GM23338 (cell line): ENCODE data around the gene SLC25A13. TPM values are rescaled to one million over a fixed set of nuclear protein-coding genes. Genes with fewer than 3 reads are reported as not detected.

Experiments used
- ATAC-seq: fragments of 200-7000 bp; cut with Tn5 transposase; 3 replicates; pipeline ENCODE4 v1.9.1; 2020
- DNase-seq: peaks from one replicate; pipeline ENCODE4 v3.0.0-alpha.2; 2015; ENCODE audit warnings: low spot score
- H2AFZ ChIP-seq: fragments of 200-600 bp; sonication (generic); 2 replicates; pipeline ENCODE4 v1.8.0; 2016; ENCODE audit warnings: antibody characterized with exemption, mild to moderate bottlenecking, moderate library complexity
- H3F3A ChIP-seq: fragments of 200-600 bp; sonication (generic); replicated peaks from 2 replicates; pipeline ENCODE4 v1.8.0; 2017; ENCODE audit warnings: antibody characterized with exemption, mixed run types, low read depth
- H3K27ac ChIP-seq: fragments of 200-600 bp; sonication (generic); 2 replicates; pipeline ENCODE4 v1.6.1; 2016; ENCODE audit warnings: low read depth
- H3K27me3 ChIP-seq: fragments of 200-600 bp; sonication (generic); 2 replicates; pipeline ENCODE4 v1.8.0; 2016; ENCODE audit warnings: mild to moderate bottlenecking, mixed run types, moderate library complexity; ENCODE audit not compliant: insufficient read depth
- H3K36me3 ChIP-seq: fragments of 200-600 bp; sonication (generic); 2 replicates; pipeline ENCODE4 v1.8.0; 2016; ENCODE audit warnings: mild to moderate bottlenecking; ENCODE audit not compliant: insufficient read depth
- H3K4me1 ChIP-seq: fragments of 200-600 bp; sonication (generic); 2 replicates; pipeline ENCODE4 v1.8.0; 2016; ENCODE audit warnings: mild to moderate bottlenecking, moderate library complexity; ENCODE audit not compliant: insufficient read depth
- H3K4me2 ChIP-seq: fragments of 200-600 bp; sonication (generic); 2 replicates; pipeline ENCODE4 v1.7.1; 2017; ENCODE audit warnings: mixed run types
- H3K4me3 ChIP-seq: fragments of 200-600 bp; sonication (generic); 2 replicates; pipeline ENCODE4 v1.6.1; 2016; ENCODE audit warnings: mixed run types
- H3K79me2 ChIP-seq: fragments of 200-600 bp; sonication (generic); replicated peaks from 2 replicates; pipeline ENCODE4 v1.8.0; 2017; ENCODE audit warnings: mild to moderate bottlenecking; ENCODE audit not compliant: insufficient read depth
- H3K9me2 ChIP-seq: fragments of 200-600 bp; sonication (generic); 2 replicates; pipeline ENCODE4 v1.8.0; 2017; ENCODE audit not compliant: insufficient read depth
- H4K20me1 ChIP-seq: fragments of 200-600 bp; sonication (generic); replicated peaks from 2 replicates; pipeline ENCODE4 v1.8.0; 2017; ENCODE audit warnings: mild to moderate bottlenecking; ENCODE audit not compliant: insufficient read depth
- H3K27ac Mint-ChIP-seq: 2 replicates; pipeline ENCODE4 v1.8.0; 2020; ENCODE audit warnings: inconsistent platforms, mild to moderate bottlenecking, moderate library complexity, mixed read lengths
- H3K27me3 Mint-ChIP-seq: 3 replicates; pipeline ENCODE4 v1.8.0; 2022; ENCODE audit warnings: low read depth, mild to moderate bottlenecking, moderate library complexity, mixed read lengths, inconsistent platforms; ENCODE audit not compliant: insufficient read depth, poor library complexity
- H3K36me3 Mint-ChIP-seq: 3 replicates; pipeline ENCODE4 v1.8.0; 2021; ENCODE audit warnings: low read depth, mild to moderate bottlenecking, inconsistent platforms, moderate library complexity, mixed read lengths
- H3K4me1 Mint-ChIP-seq: 3 replicates; pipeline ENCODE4 v1.8.0; 2020; ENCODE audit warnings: mild to moderate bottlenecking, inconsistent platforms, mixed read lengths
- H3K4me3 Mint-ChIP-seq: 3 replicates; pipeline ENCODE4 v1.8.0; 2021; ENCODE audit warnings: moderate library complexity, mild to moderate bottlenecking, inconsistent platforms, mixed read lengths
- H3K9me3 Mint-ChIP-seq: 3 replicates; pipeline ENCODE4 v1.8.0; 2020; ENCODE audit warnings: moderate library complexity, mild to moderate bottlenecking, inconsistent platforms, mixed read lengths
- CREB1 ChIP-seq: fragments of 250-450 bp; sonication (Bioruptor Pico); IDR thresholded peaks from 2 replicates; pipeline ENCODE4 v1.5.0; 2020; ENCODE audit warnings: low read depth, mild to moderate bottlenecking, moderate library complexity
- EZH2 ChIP-seq: fragments of 200-600 bp; sonication (generic); IDR thresholded peaks from one replicate; pipeline ENCODE4 v1.8.0; 2017; ENCODE audit warnings: antibody characterized with exemption, mild to moderate bottlenecking, low read depth; ENCODE audit not compliant: unreplicated experiment
- JUNB ChIP-seq: IDR thresholded peaks from one replicate; pipeline ENCODE4 v1.6.1; 2016; ENCODE audit warnings: antibody characterized with exemption; ENCODE audit not compliant: unreplicated experiment
- NANOG ChIP-seq: IDR thresholded peaks from 2 replicates; pipeline ENCODE4 v1.6.1; 2016; ENCODE audit warnings: antibody characterized with exemption, borderline replicate concordance
- POLR2AphosphoS5 ChIP-seq: IDR thresholded peaks from 2 replicates; pipeline ENCODE4 v1.6.1; 2016; ENCODE audit warnings: antibody characterized with exemption, low read depth
- ZNF114 ChIP-seq: fragments of 250-450 bp; sonication (Bioruptor Pico); IDR thresholded peaks from 2 replicates; pipeline ENCODE4 v1.5.0; 2020; ENCODE audit warnings: mild to moderate bottlenecking, moderate library complexity
- ZNF331 ChIP-seq: fragments of 250-450 bp; sonication (Bioruptor Pico); IDR thresholded peaks from 2 replicates; pipeline ENCODE4 v1.5.0; 2020; ENCODE audit warnings: low read depth, mild to moderate bottlenecking, moderate library complexity
- polyA plus RNA-seq: library from polyadenylated mRNA; unstranded; fragments of >200 nt; fragmentation: Nextera tagmentation; extraction: Ambion mirVana; gene quantifications from 2 replicates; pipeline ENCODE4 v1.2.1, GENCODE V29; 2016
- total RNA-seq: library from RNA; depleted of rRNA; stranded (reverse); fragments of >200 nt; shearing (Covaris generic); gene quantifications from 2 replicates; pipeline ENCODE4 v1.2.3, GENCODE V29; 2014
- TF ChIP-seq, protein P1 (sequence below): fragments of 250-450 bp; sonication (Bioruptor Pico); IDR thresholded peaks from 2 replicates; pipeline ENCODE4 v1.5.0; 2020; ENCODE audit warnings: mild to moderate bottlenecking, moderate library complexity
- TF ChIP-seq, protein P2 (sequence below): IDR thresholded peaks from 2 replicates; pipeline ENCODE4 v1.6.1; 2016; ENCODE audit warnings: antibody characterized with exemption

SLC25A13 gene
- total and polyA plus RNA-seq, 2 experiments from 2014 or later, result 51.1 to 84.6 TPM

DNA sequence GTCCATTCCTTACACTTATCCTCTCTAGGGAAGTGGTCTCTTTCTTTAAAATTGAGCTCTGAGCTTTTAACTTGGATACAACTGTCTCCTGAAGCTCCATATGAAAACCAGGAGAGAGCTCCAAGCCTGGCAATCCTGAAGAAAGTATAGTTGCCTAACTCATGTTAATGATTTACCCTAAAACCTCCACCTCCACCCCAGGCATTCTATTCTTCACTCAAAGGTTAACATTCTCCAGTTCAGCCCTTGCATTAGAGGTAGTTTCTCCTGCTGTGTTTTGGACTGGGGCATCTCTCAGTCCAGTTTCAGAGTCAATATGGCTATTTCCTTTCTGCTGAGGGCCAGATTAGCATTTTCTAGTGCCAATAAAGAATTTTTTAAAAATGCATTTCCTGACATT, 195.5 kb downstream of the SLC25A13 start:
- TF ChIP-seq, protein P1, sequence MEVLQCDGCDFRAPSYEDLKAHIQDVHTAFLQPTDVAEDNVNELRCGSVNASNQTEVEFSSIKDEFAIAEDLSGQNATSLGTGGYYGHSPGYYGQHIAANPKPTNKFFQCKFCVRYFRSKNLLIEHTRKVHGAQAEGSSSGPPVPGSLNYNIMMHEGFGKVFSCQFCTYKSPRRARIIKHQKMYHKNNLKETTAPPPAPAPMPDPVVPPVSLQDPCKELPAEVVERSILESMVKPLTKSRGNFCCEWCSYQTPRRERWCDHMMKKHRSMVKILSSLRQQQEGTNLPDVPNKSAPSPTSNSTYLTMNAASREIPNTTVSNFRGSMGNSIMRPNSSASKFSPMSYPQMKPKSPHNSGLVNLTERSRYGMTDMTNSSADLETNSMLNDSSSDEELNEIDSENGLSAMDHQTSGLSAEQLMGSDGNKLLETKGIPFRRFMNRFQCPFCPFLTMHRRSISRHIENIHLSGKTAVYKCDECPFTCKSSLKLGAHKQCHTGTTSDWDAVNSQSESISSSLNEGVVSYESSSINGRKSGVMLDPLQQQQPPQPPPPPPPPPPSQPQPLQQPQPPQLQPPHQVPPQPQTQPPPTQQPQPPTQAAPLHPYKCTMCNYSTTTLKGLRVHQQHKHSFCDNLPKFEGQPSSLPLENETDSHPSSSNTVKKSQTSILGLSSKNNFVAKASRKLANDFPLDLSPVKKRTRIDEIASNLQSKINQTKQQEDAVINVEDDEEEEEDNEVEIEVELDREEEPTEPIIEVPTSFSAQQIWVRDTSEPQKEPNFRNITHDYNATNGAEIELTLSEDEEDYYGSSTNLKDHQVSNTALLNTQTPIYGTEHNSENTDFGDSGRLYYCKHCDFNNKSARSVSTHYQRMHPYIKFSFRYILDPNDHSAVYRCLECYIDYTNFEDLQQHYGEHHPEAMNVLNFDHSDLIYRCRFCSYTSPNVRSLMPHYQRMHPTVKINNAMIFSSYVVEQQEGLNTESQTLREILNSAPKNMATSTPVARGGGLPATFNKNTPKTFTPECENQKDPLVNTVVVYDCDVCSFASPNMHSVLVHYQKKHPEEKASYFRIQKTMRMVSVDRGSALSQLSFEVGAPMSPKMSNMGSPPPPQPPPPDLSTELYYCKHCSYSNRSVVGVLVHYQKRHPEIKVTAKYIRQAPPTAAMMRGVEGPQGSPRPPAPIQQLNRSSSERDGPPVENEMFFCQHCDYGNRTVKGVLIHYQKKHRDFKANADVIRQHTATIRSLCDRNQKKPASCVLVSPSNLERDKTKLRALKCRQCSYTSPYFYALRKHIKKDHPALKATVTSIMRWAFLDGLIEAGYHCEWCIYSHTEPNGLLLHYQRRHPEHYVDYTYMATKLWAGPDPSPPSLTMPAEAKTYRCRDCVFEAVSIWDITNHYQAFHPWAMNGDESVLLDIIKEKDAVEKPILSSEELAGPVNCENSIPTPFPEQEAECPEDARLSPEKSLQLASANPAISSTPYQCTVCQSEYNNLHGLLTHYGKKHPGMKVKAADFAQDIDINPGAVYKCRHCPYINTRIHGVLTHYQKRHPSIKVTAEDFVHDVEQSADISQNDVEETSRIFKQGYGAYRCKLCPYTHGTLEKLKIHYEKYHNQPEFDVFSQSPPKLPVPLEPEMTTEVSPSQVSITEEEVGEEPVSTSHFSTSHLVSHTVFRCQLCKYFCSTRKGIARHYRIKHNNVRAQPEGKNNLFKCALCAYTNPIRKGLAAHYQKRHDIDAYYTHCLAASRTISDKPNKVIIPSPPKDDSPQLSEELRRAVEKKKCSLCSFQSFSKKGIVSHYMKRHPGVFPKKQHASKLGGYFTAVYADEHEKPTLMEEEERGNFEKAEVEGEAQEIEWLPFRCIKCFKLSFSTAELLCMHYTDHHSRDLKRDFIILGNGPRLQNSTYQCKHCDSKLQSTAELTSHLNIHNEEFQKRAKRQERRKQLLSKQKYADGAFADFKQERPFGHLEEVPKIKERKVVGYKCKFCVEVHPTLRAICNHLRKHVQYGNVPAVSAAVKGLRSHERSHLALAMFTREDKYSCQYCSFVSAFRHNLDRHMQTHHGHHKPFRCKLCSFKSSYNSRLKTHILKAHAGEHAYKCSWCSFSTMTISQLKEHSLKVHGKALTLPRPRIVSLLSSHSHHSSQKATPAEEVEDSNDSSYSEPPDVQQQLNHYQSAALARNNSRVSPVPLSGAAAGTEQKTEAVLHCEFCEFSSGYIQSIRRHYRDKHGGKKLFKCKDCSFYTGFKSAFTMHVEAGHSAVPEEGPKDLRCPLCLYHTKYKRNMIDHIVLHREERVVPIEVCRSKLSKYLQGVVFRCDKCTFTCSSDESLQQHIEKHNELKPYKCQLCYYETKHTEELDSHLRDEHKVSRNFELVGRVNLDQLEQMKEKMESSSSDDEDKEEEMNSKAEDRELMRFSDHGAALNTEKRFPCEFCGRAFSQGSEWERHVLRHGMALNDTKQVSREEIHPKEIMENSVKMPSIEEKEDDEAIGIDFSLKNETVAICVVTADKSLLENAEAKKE (CRISPR knock-in tag), result peak; percentile 94
- TF ChIP-seq NANOG, result no peak

DNA sequence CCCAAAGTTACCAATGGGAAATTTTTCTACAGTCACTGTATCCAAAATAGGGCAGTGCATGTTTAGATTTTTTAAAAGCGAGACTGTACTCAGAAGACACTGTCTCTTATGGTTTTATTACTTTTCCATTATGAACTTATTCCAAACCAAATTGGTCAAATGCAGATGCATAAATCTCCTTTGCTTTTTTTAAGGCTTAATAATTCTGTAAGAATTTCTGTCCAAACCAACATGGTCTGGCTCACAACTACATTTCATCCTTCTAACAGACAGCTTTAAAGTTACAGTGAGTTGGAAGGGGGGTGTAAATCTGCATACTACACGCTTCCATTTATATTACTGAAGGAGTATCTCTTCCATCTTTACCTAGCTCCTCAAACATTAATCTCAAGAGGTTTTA, 199.2 kb downstream of the SLC25A13 start:
- H3K9me2 ChIP-seq, result no peaks in the 10 kb centered on the region
- H3K36me3 Mint-ChIP-seq, result peaks cover 15% of the 10 kb centered on the region
- no peaks in the 10 kb centered on the region for H3K36me3 ChIP-seq
- H3K4me2 ChIP-seq, result no peak overlapping the region
- H4K20me1 ChIP-seq, result peaks cover 7% of the 10 kb centered on the region; the same call in 1 of the 2 replicates
- no peak overlapping the region for H3K4me3 Mint-ChIP-seq
- no peaks in the 10 kb centered on the region for H3K79me2 ChIP-seq
- H3K27ac ChIP-seq, result no peak overlapping the region
- no peaks in the 10 kb centered on the region for H3K27me3 ChIP-seq
- no peaks in the 10 kb centered on the region for H3K9me3 Mint-ChIP-seq
- no peak overlapping the region for H3K27ac Mint-ChIP-seq
- no peak for DNase-seq
- H3K4me1 Mint-ChIP-seq, result peaks cover 42% of the 10 kb centered on the region
- no peaks in the 10 kb centered on the region; the same call in 1 of the 2 replicates for H3K4me1 ChIP-seq
- peaks cover 5% of the 10 kb centered on the region for H3K27me3 Mint-ChIP-seq
- H3F3A ChIP-seq, result no peaks in the 10 kb centered on the region
- H2AFZ ChIP-seq, result no peak overlapping the region
- TF ChIP-seq EZH2, result no peak
- no peak for TF ChIP-seq CREB1 (CRISPR knock-in tag)
- TF ChIP-seq POLR2AphosphoS5, result no peak
- no peak for TF ChIP-seq ZNF331
- TF ChIP-seq ZNF114, result no peak
- TF ChIP-seq JUNB, result no peak
- TF ChIP-seq, protein P2, sequence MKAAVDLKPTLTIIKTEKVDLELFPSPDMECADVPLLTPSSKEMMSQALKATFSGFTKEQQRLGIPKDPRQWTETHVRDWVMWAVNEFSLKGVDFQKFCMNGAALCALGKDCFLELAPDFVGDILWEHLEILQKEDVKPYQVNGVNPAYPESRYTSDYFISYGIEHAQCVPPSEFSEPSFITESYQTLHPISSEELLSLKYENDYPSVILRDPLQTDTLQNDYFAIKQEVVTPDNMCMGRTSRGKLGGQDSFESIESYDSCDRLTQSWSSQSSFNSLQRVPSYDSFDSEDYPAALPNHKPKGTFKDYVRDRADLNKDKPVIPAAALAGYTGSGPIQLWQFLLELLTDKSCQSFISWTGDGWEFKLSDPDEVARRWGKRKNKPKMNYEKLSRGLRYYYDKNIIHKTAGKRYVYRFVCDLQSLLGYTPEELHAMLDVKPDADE, result no peak
- ATAC-seq, result no peak
- no peak overlapping the region for H3K4me3 ChIP-seq

More for the DNA sequence above, 195.5 kb downstream of the SLC25A13 start:
- DNase-seq (peak; percentile 14), ATAC-seq (peak; percentile 61)
- Histone ChIP-seq H3K4me1 (no peaks in the 10 kb centered on the region), H3K9me2 (no peaks in the 10 kb centered on the region), H4K20me1 (peaks cover 4% of the 10 kb centered on the region; the same call in 1 of the 2 replicates), H2AFZ (no peak overlapping the region), H3K36me3 (no peaks in the 10 kb centered on the region), H3K27ac (no peak overlapping the region), H3K4me3 (no peak overlapping the region), H3K4me2 (no peak overlapping the region), H3F3A (no peaks in the 10 kb centered on the region), H3K79me2 (no peaks in the 10 kb centered on the region), H3K27me3 (no peaks in the 10 kb centered on the region)
- H3K9me3 Mint-ChIP-seq, result no peaks in the 10 kb centered on the region
- H3K4me1 Mint-ChIP-seq, result peaks cover 28% of the 10 kb centered on the region; the same call in 2 of the 3 replicates
- no peak overlapping the region for H3K27ac Mint-ChIP-seq
- H3K27me3 Mint-ChIP-seq, result no peaks in the 10 kb centered on the region
- H3K36me3 Mint-ChIP-seq, result peaks cover 2% of the 10 kb centered on the region; the same call in 1 of the 3 replicates
- H3K4me3 Mint-ChIP-seq, result no peak overlapping the region
